Endodermal cell (in vitro differentiated cells): Measurements from ENCODE around the gene HLA-DPA1. TPM values are rescaled to one million over a fixed set of nuclear protein-coding genes. Genes with fewer than 3 reads are reported as not detected.

Experiments used
- DNase-seq: peaks from one replicate; pipeline ENCODE4 v3.0.0-alpha.2; 2017
- H3K27ac ChIP-seq: 2 replicates; pipeline ENCODE4 v1.5.1; 2013; ENCODE audit warnings: mild to moderate bottlenecking, low read depth, low read length, moderate library complexity
- H3K27me3 ChIP-seq: 2 replicates; pipeline ENCODE4 v1.6.1; 2013; ENCODE audit warnings: mild to moderate bottlenecking, low read length, moderate library complexity; ENCODE audit not compliant: insufficient read depth, control insufficient read depth, poor library complexity, severe bottlenecking
- H3K36me3 ChIP-seq: 2 replicates; pipeline ENCODE4 v1.7.0; 2013; ENCODE audit warnings: mild to moderate bottlenecking, low read length, moderate library complexity; ENCODE audit not compliant: control insufficient read depth, insufficient read depth
- H3K4me1 ChIP-seq: one replicate; pipeline ENCODE4 v1.7.0; 2013; ENCODE audit warnings: low read length; ENCODE audit not compliant: control insufficient read depth, insufficient read depth
- H3K4me3 ChIP-seq: 2 replicates; pipeline ENCODE4 v1.5.1; 2013; ENCODE audit warnings: mild to moderate bottlenecking, low read length, moderate library complexity
- H3K9ac ChIP-seq: 2 replicates; pipeline ENCODE4 v1.6.1; 2013; ENCODE audit warnings: mild to moderate bottlenecking, low read length, moderate library complexity; ENCODE audit not compliant: poor library complexity, severe bottlenecking; ENCODE audit errors: extremely low read depth
- H3K9me3 ChIP-seq: 2 replicates; pipeline ENCODE4 v1.6.1; 2013; ENCODE audit warnings: mild to moderate bottlenecking, low read length, moderate library complexity; ENCODE audit not compliant: control insufficient read depth
- H3K27ac Mint-ChIP-seq: 2 replicates; pipeline ENCODE4 v1.8.0; 2020; ENCODE audit warnings: mixed read lengths
- H3K27me3 Mint-ChIP-seq: 2 replicates; pipeline ENCODE4 v1.8.0; 2021; ENCODE audit warnings: mild to moderate bottlenecking, mixed read lengths; ENCODE audit not compliant: insufficient read depth
- H3K36me3 Mint-ChIP-seq: 2 replicates; pipeline ENCODE4 v1.8.0; 2020; ENCODE audit warnings: low read depth, mixed read lengths
- H3K4me1 Mint-ChIP-seq: 2 replicates; pipeline ENCODE4 v1.8.0; 2020; ENCODE audit warnings: mixed read lengths
- H3K4me3 Mint-ChIP-seq: 2 replicates; pipeline ENCODE4 v1.8.0; 2020; ENCODE audit warnings: mild to moderate bottlenecking, moderate library complexity, mixed read lengths
- H3K9me3 Mint-ChIP-seq: 2 replicates; pipeline ENCODE4 v1.8.0; 2020; ENCODE audit warnings: mild to moderate bottlenecking, mixed read lengths
- CTCF ChIP-seq: fragments of 200-600 bp; sonication (generic); conservative IDR thresholded peaks from 2 replicates; pipeline ENCODE4 v1.5.0; 2021; ENCODE audit warnings: antibody characterized with exemption, mild to moderate bottlenecking
- WGBS, 2 experiments: methylation state at CpG; one replicate each; pipeline versions ENCODE4 v1.1.5 to v1.1.7; 2013; ENCODE audit warnings: missing lambda C conversion rate in 2 of 2, mixed read lengths in 1 of 2; ENCODE audit not compliant: insufficient coverage in 1 of 2, insufficient read length in 1 of 2; 5-methylcytosine and 5-hydroxymethylcytosine counted together
- total RNA-seq, 2 donors: library from RNA; stranded (reverse); fragmentation: NEBNext Ultra II Directional in 1 of 2; extraction: Animal tissue kit (Norgen Biotek cat#: 25700) in 1 of 2; gene quantifications; 2 replicates in 1 of 2; 3 replicates in 1 of 2; pipeline ENCODE4 v1.2.1, GENCODE V29; 2021

The HLA-DPA1 gene
- total RNA-seq, 2 donors from 2014 or later: 1.7 to 1.9 TPM

- Histone ChIP-seq H3K4me1 (no peaks in the 10 kb centered on the region), H3K9me3 (peaks cover 8% of the 10 kb centered on the region), H3K27me3 (peaks cover 7% of the 10 kb centered on the region), H3K4me3 (no peak overlapping the region), H3K9ac (no peak overlapping the region), H3K36me3 (no peaks in the 10 kb centered on the region), H3K27ac (no peak overlapping the region)
- 96% methylated on average over 3 of the region's 3 CpGs; no CpG with 5 or more reads in 1 of the 2 experiments for WGBS, 2 experiments
- H3K27ac Mint-ChIP-seq: no peak overlapping the region
- DNase-seq: no peak
- H3K9me3 Mint-ChIP-seq: peaks cover under 1% of the 10 kb centered on the region
- H3K4me3 Mint-ChIP-seq: no peak overlapping the region
- H3K27me3 Mint-ChIP-seq: peaks cover 6% of the 10 kb centered on the region
- TF ChIP-seq CTCF: no peak
- H3K36me3 Mint-ChIP-seq: no peaks in the 10 kb centered on the region
- H3K4me1 Mint-ChIP-seq: peaks cover 3% of the 10 kb centered on the region
Measured at GRCh38 chr6:33092385-33092784, 18.9 kb upstream of the HLA-DPA1 start.

GRCh38 chr6:33091957-33092356 lies 18.5 kb upstream of the HLA-DPA1 start:
- Mint-ChIP-seq H3K9me3 (no peaks in the 10 kb centered on the region), H3K36me3 (no peaks in the 10 kb centered on the region), H3K27me3 (peaks cover 5% of the 10 kb centered on the region), H3K27ac (no peak overlapping the region), H3K4me3 (no peak overlapping the region), H3K4me1 (peaks cover 3% of the 10 kb centered on the region)
- Histone ChIP-seq H3K9me3 (peaks cover 4% of the 10 kb centered on the region), H3K27me3 (peaks cover 7% of the 10 kb centered on the region), H3K27ac (no peak overlapping the region), H3K4me1 (no peaks in the 10 kb centered on the region), H3K36me3 (no peaks in the 10 kb centered on the region), H3K4me3 (no peak overlapping the region), H3K9ac (no peak overlapping the region)
- 60 to 65% methylated on average over 7 to 9 of the region's 9 CpGs for WGBS, 2 experiments
- peak; percentile 88 for TF ChIP-seq CTCF
- peak; percentile 92 for DNase-seq

GRCh38 chr6:33088931-33089620 lies 15.6 kb upstream of the HLA-DPA1 start:
- peaks cover 14% of the 10 kb centered on the region for H3K36me3 Mint-ChIP-seq
- H3K9me3 Mint-ChIP-seq: no peaks in the 10 kb centered on the region
- H3K4me1 Mint-ChIP-seq: no peaks in the 10 kb centered on the region

More at GRCh38 chr6:33088931-33089620, 15.6 kb upstream of the HLA-DPA1 start:
- no peaks in the 10 kb centered on the region for H3K27me3 ChIP-seq
- no peaks in the 10 kb centered on the region for H3K36me3 ChIP-seq
- peaks cover 5% of the 10 kb centered on the region for H3K27me3 Mint-ChIP-seq
- no peak overlapping the region for H3K27ac ChIP-seq
- no peak for TF ChIP-seq CTCF
- H3K9ac ChIP-seq: no peak overlapping the region
- 64 to 78% methylated on average over 5 of the region's 6 CpGs for WGBS, 2 experiments
- H3K27ac Mint-ChIP-seq: no peak overlapping the region
- no peak overlapping the region for H3K4me3 Mint-ChIP-seq
- H3K9me3 ChIP-seq: no peaks in the 10 kb centered on the region
- H3K4me3 ChIP-seq: no peak overlapping the region
- no peak for DNase-seq
- H3K4me1 ChIP-seq: no peaks in the 10 kb centered on the region
